ENCODE data around the gene TGFB3.

Gene TGFB3

GRCh38 chr14:75917946-75918335 is 63.9 kb downstream of the TGFB3 start:
- no peak for TF ChIP-seq POLR2A (IDR thresholded peaks at IDR 0.05; ENCODE audit: low read length)
- TF ChIP-seq GATA1 (IDR thresholded peaks at IDR 0.05; ENCODE audit: low read depth, low read length) = no peak
- DNase-seq = no peak

GRCh38 chr14:75917322-75917945 is 64.4 kb downstream of the TGFB3 start:
- no peak for DNase-seq
- TF ChIP-seq GATA1 (IDR thresholded peaks at IDR 0.05; ENCODE audit: low read depth, low read length) (no peak), POLR2A (IDR thresholded peaks at IDR 0.05; ENCODE audit: low read length) (no peak)

DNA sequence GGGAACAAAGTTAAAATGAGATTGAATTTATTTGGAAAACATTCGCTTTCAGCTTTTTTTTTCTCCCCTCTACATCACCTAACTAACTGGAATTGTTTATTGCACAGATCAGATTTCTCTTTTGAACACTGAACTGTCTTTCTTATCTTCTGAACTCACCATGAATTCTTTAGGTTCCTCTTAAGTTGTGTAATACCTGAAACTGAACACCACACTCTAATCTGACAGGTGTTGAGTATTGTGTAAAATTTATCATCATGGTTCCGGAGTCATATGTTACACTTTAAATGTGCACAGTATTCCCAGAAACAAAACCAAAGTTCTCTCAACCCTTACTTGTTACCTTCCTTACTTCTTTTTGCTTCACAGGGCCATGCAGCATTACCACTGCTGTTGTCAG is 66.8 kb downstream of the TGFB3 start:
- no peak for DNase-seq
- no peak for TF ChIP-seq GATA1 (IDR thresholded peaks at IDR 0.05; ENCODE audit: low read depth, low read length)
- TF ChIP-seq POLR2A (IDR thresholded peaks at IDR 0.05; ENCODE audit: low read length) = no peak

- TF ChIP-seq POLR2A (IDR thresholded peaks at IDR 0.05; ENCODE audit: low read length) (no peak), GATA1 (IDR thresholded peaks at IDR 0.05; ENCODE audit: low read depth, low read length) (no peak)
- DNase-seq = no peak
Measured at GRCh38 chr14:75913183-75913582, 68.6 kb downstream of the TGFB3 start.

- DNase-seq = no peak
- TF ChIP-seq POLR2A (IDR thresholded peaks at IDR 0.05; ENCODE audit: low read length) (no peak), GATA1 (IDR thresholded peaks at IDR 0.05; ENCODE audit: low read depth, low read length) (no peak)
Measured at GRCh38 chr14:75911883-75912282, 69.9 kb downstream of the TGFB3 start.

DNA sequence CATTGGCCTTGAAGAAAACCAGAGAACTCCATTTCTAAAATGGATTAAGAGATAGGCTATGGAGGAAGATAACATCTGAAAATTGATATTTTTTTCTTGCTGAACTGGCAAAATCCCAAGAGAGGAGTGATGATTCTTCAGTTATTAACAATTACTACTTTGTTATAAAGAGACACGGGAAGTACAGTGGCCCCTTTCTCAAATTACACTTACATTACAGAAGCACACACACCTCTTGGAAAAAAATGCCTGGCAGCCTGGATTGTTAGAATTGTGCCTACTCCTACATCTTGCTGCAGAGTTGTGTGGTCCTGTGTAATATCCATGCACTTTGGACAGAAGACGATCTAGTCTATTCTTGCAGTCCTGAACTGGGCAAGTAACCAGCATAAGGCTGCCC is 71.7 kb downstream of the TGFB3 start:
- DNase-seq = no peak

DNA sequence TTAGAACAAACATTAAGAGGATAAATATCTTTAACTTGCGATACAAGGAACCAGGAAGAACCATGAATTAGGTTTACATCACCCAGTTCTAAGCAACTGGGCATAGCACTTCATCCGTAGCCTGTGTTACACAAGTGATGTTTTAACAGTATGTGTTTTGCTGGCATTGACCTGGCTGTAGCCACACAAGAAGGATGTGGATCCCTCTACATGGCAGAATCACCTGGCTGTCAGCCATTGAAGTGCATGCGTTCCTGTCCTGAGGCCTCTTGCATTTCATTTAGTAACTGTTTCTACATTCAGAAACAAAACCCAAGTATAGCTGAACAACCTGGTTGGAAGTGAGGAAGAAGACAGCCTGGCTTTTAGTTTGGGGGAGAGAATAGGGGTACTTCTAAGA is 72.2 kb downstream of the TGFB3 start:
- DNase-seq = no peak
- no peak for TF ChIP-seq GATA1 (IDR thresholded peaks at IDR 0.05; ENCODE audit: low read depth, low read length)
- no peak for TF ChIP-seq POLR2A (IDR thresholded peaks at IDR 0.05; ENCODE audit: low read length)

More for the DNA sequence above, 71.7 kb downstream of the TGFB3 start:
- TF ChIP-seq POLR2A (IDR thresholded peaks at IDR 0.05; ENCODE audit: low read length) = no peak
- TF ChIP-seq GATA1 (IDR thresholded peaks at IDR 0.05; ENCODE audit: low read depth, low read length) = no peak

Measured in erythroblast (primary cell).